Measurements from ENCODE around the gene NSG2.

Gene NSG2

DNA sequence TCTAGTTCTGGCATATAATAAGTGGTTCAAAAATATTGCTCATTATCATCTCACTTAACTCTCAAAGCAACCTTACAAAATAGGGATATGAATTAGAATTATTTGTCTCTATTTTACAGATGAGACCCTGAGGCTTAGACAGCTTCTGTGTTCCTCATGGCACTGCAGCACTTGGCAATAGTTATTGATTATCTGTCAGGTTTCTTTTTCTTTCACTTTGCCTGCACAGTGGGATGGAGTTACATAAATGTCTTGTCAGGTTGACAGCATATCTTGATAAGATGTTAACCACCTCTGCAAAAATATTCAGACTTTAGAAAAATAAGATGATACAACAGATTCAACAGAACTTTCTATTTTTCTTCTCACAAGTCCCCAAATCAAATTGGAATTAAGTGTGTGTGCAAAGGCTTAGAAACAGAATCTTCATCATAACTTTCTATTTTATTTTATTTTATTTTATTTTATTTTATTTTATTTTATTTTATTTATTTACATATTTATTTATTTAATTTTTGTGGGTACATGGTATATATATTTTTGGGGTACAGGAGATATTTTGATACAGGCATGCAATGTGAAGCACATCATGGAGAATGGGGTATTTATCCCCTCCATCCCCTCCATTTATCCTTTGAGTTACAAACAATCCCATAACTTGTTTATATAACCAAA is 17.7 kb downstream of the NSG2 start:
- DNase-seq (ENCODE audit: low spot score): no peak

- no peak for DNase-seq (ENCODE audit: low spot score)
Observed at GRCh38 chr5:174064171-174064570, 18.7 kb downstream of the NSG2 start.

DNA sequence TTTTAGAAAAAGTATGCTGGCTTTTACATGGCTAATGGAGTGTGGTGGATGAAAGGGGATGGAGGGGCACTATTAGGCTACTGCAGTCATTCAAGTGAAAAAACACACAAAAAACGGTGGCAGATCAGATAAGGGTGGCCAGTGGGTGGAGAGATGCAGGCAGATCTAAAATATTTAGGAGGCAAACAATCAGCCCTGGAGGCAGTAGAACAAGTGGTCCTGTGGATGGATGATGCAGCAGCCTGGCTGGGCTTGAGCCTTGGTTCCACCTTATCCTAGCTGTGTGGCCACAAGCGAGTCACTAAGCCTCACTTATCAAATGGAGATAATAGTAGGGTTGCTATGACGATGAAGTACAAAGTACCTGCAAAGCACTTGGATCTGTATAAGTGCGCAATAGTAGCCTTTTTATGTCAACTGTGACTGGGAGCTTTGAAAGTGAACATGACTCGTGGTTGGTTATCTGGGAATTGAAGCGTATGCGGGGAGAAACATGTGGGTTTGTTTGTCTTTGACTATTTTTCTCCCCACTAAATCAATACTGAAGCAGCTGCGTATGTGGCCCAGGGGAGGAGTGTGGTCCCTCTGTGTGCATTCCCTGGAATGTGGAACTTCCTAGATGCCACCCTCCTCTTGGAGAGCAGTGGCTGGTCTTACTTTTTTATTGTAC is 20.2 kb downstream of the NSG2 start:
- no peak for DNase-seq (ENCODE audit: low spot score)

GRCh38 chr5:174067499-174067898 is 22.0 kb downstream of the NSG2 start:
- no peak for DNase-seq (ENCODE audit: low spot score)

DNA sequence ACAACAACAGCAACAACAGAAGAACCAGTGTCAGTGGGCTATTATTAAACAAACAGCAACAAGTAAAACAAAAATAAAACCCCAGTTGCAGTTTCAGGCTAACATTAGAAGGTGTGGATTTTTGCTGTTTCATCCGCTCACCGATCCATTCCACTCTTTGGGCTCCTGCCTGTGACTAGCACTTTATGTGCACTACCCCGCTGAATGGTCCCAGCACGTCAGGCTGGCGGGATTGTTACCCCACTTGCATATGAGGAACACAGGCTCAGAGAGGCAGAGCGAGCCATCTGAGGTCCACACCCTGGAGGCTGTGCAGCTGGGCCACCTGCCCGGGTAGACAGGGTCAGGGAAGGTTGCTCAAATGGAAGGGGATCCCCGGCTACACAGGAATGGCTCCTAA is 26.0 kb downstream of the NSG2 start:
- no peak for DNase-seq (ENCODE audit: low spot score)

DNA sequence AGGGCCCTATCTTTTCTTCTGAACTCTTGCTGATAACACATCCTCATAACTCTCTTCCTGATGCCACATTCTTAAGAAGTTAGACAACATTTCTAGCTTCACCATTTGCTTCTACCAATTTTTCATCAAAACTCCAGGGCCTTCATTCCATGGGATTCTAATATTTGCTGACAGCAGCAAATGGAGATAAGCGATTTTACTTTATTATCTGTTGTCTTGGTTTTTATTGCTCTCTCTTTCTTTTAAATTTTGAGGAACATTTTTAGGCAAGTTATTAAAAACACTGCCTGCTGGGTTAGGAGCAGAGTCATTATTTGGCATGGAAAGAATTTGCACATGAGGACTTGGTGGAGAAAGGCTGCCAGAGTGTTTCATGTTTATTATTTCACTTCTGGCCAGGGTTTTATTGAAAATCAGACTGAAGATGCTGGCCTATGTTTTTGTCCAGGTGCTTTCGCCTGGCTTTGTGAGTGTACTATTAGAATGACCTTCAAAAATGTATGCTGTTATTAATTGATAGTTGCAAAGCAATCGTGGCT is 27.7 kb downstream of the NSG2 start:
- no peak for DNase-seq (ENCODE audit: low spot score)

DNA sequence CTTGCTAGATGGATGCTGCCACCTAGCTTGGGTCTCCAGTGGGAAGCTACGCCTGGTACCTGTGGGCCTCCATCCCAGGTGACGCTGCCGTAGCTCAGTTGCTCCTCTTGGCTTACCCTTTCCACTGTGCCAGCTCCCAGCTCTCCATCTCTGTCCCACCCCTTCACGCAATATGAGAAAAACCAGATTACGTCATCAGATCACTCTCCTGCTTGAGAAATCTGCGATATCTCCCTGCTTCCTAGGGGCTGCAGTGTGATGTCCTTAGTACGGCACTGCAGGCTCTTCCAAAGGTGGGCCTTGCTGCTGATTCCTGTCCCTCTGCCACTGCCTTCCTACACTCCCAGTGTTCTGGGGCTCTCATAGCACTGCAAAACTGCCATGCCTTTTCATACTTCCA is 28.9 kb downstream of the NSG2 start:
- DNase-seq (ENCODE audit: low spot score): no peak

DNA sequence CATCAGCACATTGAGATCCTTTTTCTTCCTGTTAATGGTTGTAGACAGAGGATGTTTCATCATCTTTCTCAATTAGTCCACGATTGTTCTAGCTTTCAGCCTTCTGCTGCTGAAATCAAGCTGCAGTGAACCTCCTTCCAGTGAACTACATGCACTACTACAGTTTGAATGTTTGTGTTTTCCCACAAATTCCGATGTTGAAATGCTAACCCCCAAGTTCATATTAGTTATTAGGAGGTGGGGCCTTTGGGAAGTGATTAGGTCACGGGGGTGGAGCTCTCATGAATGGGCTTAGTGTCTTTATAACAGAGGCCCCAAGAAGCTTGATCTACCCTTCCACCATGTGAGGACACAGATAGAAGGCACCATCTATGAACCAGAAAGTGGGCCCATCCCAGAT is 32.9 kb downstream of the NSG2 start:
- no peak for DNase-seq (ENCODE audit: low spot score)

DNA sequence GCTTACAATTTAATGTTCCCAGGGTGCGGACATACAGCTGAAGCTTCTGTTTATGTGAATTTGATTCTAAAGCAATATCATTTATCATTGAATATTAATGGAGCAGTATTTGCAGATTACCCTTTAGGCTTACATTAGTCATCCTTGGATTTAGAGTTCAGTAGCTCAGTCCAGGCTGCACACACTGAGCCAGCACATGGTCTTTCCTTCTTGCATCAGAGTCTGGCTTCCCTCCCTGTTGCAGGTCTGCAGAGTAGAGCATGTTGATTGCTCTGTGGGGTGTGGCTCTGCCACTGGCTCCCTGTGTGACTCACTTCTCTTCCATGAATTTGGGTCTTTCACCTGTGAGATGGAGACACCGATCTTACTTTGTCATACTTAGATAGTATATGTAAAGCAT is 36.8 kb downstream of the NSG2 start:
- no peak for DNase-seq (ENCODE audit: low spot score)

GRCh38 chr5:174083056-174083827 is 37.7 kb downstream of the NSG2 start:
- DNase-seq (ENCODE audit: low spot score): no peak

- no peak for DNase-seq (ENCODE audit: low spot score)
Observed at GRCh38 chr5:174084691-174085154, 39.2 kb downstream of the NSG2 start.

DNA sequence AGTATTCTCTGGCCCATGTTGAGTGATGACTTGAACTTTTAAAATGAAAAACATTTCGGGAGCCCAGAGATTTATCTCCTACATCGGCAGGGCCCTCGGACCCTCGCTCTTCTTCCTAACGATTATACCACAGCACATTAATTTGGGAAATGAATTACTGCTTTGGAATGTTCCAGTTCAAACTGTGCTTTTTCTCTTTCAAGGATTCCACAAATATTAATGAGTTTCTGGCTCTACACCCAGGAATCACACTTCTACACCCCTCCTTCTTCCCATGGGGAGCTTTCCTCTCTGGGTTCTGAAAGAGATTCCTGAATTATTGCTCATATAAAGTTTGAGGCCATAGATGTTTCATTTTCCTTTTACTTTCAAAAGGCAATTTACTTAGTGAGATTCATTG is 41.2 kb downstream of the NSG2 start:
- DNase-seq (ENCODE audit: low spot score): no peak

GRCh38 chr5:174087783-174088182 is 42.3 kb downstream of the NSG2 start:
- DNase-seq (ENCODE audit: low spot score): no peak

DNA sequence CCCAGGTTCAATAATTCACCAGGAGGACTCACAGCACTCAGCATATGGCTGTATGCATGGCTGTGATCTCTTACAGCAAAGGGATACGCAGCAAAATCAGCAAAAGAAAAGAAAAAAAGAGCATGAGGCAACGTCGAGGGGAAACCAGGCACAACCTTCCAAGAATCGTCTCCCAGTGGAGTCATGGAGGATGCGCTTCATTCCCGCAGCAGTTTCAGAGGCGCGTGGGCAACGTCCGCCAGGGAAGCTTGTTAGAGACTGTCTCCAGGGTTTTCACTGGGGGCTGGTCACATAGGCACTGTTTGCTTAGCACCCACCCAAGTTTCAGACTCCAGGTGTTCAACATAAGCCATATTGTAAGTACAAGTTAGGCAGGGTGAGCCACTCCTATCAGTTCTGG is 44.6 kb downstream of the NSG2 start:
- no peak for DNase-seq (ENCODE audit: low spot score)

DNA sequence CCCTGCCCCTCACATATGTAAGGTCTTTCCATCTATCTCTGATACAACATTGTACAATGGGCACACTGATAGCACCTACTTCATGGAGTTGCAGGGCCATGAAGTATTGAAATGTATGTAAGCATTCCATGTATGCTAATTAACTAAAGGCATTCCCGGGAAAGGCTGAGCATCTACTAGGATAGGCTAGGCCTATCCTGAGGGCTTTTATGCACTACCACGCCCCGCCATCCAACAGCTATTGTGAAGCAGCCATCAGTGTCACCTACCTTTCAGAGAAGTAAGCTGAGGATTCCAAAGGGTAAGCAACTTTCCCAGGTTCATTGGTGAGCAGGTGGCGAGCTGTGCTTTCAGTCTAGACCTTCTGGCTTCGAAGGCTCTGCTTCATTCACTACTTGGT is 47.6 kb downstream of the NSG2 start:
- DNase-seq (ENCODE audit: low spot score): no peak

DNA sequence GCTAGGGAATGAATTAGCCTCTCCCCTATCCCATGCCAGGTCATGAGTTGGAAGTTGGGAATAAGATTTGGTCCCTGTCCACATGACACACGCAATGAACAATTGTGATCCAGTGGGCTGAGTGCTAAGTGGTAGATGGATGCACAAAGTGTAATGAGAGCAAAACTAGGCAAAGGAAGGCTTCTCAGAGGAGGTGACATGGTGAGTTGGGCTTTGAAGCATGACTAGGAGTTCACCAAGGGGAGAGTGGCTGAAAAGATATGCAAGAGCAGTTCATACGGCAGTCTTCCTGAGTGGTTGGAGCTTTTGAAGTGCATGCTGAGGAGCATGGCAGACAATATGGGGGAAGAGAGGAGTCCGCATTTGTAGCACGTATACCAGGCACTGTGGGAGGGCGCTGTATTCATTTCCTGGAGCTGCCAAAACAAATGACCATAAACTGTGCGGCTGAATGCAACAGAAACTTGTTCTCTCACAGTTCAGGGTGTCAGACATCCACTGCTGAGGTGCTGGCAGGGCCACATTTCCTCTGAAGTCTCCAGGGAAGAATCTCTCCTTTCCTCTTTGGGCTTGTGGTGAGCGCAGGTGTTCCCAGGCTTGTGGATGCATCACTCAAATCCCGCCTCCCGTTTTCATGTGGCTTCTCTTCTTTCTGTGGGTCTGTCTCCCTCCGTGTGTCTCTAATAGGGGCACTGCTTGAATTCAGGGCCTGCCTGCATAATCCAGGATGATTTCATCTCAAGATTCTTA is 49.5 kb downstream of the NSG2 start:
- DNase-seq (ENCODE audit: low spot score): no peak

- no peak for DNase-seq (ENCODE audit: low spot score)
Observed at GRCh38 chr5:174096619-174097018, 51.1 kb downstream of the NSG2 start.

DNA sequence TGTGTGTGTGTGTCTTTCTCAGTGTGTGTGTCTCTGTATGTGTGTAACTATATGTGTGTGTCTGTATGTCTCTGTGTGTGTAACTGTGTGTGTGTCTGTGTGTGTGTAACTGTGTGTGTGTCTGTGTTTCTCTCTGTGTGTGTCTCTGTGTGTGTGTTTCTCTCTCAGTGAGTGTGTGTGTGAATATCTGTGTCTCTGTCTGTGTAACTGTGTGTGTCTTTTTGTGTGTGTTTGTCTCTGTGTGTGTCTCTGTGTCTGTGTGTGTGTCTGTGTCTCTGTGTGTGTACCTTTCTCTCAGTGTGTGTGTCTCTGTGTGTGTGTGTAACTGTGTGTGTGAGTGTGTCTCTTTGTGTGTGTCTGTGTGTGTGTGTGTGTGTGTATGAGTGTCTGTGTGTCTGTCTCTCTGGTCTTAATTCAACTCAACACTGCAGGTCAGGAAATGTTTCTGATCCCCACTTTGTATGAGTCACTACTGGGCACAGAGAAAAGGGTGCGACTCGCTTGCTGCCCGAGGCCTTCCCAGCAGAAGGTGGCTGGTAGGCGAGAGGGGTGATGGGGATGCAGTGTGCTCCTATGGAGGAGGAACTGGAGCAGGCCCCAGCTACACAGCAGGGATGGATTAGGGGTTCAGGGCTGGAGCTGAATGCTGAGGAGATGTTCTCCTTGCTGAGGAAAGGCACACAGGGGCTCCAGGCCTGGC is 52.1 kb downstream of the NSG2 start:
- DNase-seq (ENCODE audit: low spot score): no peak

DNA sequence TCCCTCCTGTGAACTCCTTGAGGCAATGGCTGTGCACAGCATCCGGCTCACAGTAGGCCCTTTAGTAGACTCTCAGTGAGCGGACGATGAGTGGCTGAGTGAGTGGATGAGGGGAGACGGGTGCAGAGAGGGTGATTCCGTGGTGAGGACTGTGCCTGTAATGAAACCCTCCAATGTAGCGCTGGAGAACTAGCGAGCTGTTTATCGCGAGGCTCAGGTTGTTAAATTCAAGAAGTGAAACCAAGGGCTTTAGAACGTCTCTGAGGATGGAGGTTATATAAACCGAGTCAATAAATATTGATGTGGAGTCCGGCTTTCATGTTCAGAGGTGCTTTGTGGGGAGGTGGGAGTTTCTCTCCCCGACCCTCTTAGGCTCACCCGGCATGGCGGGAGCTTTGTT is 53.2 kb downstream of the NSG2 start:
- DNase-seq (ENCODE audit: low spot score): no peak

- no peak for DNase-seq (ENCODE audit: low spot score)
Observed at GRCh38 chr5:174100490-174100889, 55.0 kb downstream of the NSG2 start.

GRCh38 chr5:174101195-174101730 is 55.8 kb downstream of the NSG2 start:
- no peak for DNase-seq (ENCODE audit: low spot score)

All from GM03348 (cell line).